Kidney capillary endothelial cell (primary cell): ENCODE measurements around the gene CAMK2A.

Source experiments
- DNase-seq: peaks from one replicate; pipeline ENCODE4 v3.0.0-alpha.2; 2018; ENCODE audit warnings: low spot score

Gene CAMK2A

DNA sequence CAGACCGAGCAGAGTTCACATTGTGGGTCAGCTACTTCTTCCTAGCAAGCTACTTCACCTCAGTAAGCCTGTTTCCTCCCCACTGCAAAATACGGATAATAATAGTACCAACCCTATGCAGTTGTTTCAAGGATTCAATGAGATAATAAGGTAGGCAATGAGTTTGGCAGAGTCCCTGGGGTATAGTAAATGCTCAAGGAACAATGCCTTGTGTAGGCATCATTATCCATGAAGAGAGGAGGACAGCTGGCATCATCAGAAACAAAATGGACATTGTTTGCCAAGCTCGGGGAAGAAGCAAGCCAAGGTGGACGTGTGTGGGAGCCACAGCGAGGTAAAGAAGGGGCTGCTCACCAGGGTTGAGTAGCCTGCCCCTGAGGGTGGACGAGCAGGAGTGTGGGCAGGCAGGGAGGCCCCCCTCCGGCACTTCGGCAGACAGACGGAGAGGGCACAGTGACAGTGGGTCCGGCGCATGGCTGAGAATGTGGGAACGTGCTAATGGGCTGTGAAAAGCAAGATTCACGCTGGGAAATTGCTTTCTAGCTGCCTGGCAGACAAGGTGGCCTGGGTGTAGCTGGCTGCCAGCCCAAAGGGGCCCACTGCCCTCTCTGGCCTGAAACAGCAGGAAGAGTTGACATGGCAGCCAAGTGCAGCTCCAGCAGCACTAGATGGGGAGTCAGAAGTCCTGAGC lies 10.1 kb downstream of the CAMK2A start:
- no peak for DNase-seq

DNA sequence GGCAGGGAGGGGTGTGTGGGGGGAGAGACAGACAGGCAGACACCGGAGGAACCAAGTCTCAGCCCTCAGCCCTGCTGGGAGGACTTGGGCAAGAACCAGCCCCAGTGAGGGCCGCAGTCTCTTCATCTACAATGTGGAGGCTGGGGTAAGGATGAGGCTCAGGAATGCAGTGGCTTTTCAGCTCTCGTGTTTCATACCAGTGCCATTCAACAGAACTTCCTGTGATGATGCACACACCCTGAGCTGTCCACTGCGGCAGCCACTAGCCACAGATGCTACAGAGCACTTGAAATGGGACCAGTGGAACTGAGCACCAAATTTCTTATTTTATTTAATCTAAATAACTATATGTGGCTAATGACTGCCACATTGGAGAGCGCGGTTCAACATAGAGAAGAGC lies 10.7 kb downstream of the CAMK2A start:
- peak; percentile 60 for DNase-seq

DNA sequence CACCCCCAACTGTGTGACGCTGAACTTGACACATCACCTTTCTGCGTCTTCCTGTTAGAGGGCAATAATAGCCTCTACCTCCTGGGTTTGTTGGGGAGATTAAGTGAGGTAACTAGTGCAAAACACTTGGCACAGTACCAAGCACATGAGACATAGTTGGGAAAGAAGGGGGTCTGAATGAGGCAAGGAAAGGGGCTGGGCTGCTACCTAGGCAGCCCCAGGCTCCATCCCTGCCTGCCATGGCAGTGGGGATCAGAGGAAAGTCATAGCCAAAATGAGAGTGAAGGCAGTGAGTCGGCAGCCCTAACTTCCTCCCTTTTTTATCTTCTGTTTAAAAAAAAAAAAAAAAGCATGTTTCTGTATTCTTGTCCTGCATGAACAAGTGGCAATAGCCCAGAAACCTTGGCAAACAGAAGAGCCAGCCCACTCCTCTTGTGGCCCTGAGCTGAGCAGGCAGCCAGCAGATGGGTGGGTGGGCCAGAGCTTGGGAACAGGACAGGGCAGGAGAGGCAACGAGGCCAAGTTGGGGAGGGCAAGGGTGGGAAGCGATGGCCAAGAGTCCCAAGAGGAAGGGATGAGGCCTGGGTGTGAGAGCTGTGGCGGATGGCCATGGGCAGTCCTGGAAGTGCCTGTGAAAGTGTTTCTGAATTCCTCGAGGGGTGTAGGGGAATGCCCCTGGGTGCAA lies 11.4 kb downstream of the CAMK2A start:
- no peak for DNase-seq

DNA sequence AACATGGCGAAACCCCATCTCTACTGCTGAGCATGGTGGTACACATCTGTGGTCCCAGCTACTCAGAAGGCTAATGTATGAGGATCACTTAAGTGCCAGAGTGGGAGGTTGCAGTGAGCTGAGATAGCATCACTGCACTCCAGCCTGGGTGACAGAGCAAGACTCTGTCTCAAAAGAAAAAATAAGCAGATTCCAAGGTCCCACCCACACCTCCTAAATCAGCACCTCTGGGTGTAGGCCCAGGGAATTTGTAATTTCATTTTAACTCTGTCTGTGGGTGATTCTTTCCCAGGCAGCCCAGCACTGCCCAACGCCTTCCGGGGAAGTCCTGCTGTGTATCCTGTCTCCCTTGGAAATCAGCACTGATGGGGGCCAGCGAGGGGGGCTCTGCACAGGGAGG lies 12.5 kb downstream of the CAMK2A start:
- no peak for DNase-seq

DNA sequence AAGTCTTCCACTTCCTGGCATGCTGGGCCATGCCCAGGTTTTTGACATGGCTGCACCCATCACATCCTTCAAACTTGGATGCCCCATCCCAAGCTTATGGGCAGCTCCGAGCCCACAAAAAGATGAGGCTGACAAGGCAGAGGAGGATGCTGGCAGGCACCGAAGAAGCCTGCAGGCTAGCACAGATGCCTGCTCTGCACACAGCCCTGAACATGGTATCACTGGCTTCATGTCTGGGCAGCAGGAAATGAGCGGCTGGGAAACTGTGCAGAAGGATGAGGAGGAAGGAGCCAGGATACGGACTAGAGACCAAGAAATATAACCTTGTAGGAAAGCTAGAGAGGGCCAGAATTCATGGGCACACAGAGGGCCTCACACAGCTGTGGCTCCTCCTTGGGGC lies 14.8 kb downstream of the CAMK2A start:
- DNase-seq = peak; percentile 26

DNA sequence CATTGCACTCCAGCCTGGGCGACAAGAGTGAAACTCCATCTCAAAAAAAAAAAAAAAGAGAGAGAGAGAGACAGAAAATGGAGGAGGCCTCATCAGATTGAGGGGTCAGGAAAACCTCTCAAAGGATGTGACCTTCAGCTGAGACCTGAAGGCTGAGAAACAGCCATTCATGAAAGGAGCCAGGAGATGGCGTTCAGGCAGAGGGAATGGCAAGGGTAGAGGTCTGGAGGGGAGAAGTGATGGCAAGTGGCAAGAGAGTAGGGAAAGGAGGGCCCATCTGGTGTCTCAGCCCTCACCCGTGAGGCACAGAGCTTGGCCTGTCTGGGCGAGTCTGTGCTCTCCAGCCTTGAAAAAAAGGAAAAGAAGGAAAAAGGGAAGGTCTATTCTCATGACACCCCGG lies 17.0 kb downstream of the CAMK2A start:
- DNase-seq = peak; percentile 40

DNA sequence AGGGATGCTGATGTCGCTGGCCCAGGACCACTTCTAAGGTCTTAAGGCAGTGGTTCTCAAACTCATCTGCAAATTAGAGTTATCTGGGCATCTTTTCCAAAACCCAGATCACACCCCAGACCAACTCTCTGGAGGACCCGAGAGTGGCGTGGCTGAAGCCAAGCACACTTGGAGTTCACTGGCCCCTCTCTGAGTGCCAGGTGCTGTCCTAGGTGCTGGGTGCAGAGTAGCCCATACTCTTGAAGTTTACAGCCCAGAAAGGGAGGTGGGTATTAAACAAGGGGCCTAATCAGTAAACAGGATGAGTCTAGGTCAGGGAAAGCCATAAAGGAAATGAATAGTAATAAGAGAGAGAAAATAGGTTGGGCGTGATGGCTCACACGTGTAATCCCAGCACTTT lies 17.6 kb downstream of the CAMK2A start:
- DNase-seq = no peak

DNA sequence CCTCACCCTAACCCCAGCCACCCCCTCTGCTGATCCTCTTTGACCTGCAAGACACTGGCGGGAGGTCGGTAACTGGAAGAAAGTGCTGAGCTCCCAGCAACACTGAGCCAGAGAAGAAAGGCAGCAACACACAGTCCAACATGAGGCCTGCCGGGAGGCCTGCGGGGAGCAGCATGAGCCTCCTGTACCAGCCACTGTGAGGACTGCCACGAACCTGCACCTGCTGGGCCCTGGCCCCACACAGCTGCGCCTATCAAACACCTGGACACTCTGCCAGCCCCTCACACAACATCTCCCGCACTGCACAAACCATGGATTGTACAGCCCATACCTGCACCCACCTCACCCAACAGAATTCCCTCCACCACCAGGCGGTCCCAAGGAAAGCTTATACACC lies 18.3 kb downstream of the CAMK2A start:
- no peak for DNase-seq

DNA sequence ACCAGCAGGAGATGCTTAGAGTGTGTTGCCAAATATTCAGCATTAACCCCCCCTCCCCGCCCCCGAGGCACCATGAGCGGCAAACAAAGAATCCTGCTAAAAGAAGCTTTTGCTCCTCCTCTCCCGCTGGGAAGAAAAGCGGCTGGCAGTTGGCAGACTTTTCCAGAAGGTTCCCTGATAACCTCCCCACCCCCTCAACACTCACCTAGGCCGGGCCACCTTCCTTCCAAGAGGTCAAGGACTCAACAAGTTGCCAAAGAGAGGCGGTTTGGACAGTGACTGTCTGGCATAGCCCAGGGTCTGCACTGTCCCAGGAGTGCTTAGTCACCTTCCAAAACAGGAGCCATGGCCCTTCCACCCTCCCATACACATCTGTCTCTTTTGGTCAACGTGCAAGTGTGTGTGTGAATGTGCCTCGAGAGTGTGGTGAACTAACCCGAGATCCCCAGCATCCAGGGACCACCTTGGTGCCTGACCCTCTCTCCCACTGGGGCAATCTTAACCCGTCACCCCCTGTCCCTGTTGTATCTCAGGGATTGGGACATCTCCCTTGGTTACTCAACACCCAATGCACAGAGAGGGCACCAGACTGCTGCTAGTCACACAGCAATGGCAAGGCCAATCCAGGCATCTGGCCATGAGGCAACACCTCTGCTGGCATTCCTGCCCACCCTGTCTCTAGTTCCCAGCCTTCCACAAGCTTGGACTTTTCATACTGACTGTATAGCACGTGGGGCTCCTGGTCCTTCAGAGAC lies 18.9 kb downstream of the CAMK2A start:
- no peak for DNase-seq

DNA sequence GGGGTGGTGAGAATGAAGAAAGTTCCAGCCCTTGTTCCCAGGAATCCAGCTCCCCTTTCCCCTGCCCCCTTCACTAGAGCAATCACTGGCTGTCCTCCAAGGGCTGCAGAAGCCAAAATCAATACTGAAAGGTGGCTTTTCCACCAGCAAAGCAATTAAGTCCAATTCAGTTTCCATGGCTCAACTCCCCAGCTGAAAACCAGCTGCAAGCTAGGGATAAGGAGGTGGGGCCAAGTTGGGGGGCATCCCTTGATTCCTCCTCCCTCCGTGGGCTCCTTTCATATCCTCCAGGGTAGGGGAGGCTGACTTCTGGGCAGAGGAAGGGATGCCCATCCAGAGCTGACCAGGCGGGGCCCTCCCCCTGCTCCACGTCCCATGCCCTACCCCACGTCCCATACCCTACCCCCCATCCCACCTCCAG lies 22.7 kb downstream of the CAMK2A start:
- DNase-seq = no peak

DNA sequence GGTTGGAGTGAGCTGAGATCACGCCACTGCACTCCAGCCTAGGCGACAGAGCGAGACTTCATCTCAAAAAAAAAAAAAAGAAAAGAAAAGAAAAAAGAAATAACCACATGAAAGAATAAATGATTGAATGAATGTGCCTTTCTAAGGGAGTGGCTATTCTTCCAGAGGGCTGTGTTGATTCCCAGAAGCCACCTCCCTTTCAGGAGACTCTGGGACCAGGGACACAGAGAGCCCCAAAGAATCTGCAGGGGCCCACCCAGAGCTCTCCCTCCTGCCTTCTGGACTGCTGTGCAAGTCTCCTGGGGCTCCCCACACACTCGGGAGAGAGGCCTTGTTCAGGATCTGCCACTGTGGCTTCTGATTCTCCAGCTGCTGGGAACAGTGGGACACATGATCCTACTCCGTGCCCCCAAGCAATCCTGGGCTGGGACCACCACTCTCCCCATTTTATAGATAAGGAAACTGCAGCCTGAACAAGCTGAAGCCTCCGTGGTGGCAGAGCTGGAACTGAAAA lies 23.6 kb downstream of the CAMK2A start:
- no peak for DNase-seq

DNA sequence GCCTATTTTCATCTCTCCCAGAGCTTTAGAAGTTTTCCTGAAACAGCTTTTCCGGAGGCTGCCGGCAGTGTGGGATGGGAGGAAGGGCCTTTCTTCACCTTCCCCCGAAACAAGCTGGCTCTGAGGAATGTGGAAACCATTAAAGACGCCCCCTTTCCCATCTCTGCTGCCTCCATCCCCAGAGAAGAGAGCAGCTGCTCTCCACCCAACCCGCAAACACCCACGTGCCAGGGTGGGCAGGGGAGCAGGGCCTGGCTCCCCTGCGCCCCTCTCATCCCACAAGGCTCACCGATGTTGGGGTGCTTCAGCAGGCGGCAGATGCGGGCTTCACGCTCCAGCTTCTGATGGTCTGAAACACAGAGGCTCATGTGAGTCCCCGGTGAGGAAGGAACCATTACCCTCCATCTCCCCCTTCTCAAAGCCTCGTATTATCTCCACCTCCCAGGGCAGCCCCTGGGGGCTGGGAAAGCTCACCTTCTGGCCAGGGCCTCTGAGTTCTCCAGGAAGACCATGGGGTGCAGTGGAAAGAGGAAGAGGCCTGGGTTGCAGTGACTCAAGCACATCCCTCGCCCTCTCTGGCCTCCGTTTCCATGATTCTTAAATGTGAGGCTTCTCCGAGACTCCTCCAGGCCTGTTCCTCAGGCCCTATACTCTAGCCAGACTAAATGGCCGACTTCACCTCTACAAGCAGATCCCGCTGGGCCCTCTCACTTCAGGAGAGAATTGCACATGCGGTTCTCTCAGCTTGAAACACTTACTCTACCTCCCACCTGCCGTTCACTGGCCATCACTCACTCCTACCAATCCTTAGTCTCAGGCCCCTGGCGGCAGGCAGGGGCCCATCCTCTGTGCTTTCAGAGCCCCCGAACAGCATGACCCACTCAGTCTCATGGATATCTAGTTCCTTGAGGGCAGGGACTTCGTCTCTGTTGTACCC lies 24.6 kb downstream of the CAMK2A start:
- no peak for DNase-seq

DNA sequence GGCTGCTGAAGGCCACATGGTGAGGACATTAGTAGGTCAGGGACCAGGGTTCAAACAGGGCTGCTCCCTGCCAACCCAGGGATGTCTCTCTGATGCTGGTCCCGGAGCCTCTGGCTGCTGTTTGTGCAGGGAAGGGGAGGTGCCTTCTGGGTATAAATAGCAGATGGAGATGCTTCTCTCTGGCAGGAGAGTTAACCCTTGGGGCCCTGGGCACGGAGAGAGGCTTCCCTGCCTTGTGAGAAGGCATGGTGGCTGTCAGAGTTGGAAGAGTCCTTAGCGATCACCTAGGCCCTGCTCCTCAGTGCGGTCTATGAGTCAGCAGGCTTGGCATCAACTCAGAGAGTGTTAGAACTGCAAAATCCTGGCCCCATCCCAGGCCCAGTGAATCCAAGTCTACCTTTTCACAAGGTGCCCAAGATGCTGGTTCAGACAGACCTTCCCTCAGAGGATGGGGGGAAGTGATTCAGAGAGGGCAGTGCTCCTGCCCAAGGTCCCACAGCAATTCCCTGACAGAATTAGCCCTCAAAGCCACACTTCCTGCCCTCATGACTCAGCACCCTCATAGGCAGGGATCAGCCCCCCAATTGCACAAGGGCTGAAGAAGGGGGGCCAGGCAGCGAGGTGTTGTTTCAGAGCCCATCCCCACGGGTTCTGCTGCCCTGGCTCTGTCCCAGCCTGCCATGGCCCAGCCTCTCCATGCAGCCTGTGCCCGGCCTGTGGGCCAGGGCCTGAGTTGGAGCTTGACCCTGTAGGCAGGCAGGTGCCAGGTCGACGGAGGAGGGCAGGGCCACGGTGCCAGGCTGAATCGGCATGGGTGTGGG lies 25.6 kb downstream of the CAMK2A start:
- peak; percentile 36 for DNase-seq

DNA sequence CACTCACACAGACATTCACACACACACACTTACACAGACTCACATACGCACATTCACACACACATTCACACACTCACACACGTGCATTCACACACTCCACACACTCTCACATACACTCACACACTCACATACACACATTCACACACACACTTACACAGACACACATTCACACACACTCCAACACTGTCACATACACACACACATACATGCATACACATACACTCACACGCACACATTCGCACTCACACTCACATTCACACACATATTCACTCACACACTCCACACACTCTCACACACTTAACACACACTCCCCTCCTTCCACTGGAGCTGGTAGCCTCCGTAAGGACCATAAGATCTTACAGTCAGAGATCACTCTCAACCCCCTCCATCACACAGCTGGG lies 26.2 kb downstream of the CAMK2A start:
- no peak for DNase-seq

DNA sequence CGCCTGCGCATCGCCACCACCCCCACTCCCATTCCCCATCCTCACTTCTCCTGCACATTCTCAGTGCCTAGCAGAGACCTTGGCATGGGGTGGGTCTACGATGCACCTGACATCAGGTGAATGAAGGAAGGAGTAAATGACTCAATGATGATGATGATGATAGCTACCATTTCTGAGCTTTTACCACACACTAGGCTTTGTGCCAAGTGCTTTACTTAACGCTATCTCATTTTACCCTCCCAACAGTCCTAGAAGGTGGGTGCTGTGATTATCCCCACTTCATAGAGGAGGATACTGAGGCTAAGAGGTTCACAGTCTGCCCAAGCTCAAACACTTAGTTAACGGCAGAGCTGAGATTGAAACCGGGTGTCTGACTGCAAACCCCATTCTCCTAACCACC lies 27.1 kb downstream of the CAMK2A start:
- no peak for DNase-seq

DNA sequence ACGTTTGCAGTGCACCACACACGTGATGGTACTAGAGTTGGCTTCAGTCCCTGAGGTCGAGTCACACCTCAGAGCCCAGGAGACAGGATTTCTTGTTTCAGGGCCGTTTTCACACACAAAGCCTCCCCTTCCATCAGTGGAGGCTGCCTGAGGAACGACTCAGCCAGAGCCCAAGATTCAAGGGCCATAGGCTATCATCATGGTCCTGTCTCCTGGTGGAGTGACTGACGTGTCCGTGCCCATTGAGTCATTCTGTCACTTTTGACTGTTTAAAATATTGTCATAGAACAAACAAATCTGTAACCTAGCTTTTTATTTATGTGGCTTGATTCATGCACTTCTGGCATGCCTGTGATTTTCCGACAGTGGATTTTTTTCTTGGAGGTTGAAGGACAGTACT lies 28.3 kb downstream of the CAMK2A start:
- no peak for DNase-seq

DNA sequence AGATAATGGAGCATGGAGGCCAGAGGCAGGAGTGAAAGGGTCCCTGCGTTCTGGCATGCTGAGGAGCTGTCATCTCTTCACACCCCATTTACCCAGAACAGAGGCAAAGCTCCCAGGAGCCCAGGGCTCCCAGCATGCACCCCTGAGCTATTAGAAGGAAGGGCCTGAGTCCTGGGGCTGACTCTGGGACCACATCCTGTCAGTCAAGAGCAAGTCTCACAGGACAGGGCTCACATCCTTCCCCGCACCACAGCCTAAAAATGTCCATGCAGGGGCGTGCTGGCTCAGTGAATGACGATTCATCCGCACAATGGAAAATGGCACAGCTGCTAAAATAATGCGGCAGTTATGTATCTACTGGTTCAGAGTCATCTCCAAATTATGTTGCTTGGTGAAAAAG lies 31.4 kb downstream of the CAMK2A start:
- no peak for DNase-seq

DNA sequence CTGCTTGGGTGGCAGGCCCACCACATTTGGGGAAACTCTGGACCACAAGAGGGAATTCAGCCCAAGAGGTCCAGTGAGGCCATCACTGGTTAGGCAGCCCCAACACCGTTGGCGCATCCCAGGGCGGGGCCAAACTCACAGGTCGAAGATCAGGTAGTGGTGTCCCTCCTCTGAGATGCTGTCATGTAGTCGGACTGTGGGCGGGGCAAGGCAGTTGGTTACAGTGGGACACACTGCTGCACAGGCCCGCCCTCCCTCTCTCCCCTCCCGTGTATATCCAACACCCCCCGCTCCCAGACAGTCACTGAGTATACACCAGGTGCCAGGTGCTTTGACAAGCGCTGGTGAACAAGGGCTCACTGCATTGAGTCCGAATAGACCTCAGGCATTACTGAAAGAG lies 32.1 kb downstream of the CAMK2A start:
- DNase-seq = no peak

DNA sequence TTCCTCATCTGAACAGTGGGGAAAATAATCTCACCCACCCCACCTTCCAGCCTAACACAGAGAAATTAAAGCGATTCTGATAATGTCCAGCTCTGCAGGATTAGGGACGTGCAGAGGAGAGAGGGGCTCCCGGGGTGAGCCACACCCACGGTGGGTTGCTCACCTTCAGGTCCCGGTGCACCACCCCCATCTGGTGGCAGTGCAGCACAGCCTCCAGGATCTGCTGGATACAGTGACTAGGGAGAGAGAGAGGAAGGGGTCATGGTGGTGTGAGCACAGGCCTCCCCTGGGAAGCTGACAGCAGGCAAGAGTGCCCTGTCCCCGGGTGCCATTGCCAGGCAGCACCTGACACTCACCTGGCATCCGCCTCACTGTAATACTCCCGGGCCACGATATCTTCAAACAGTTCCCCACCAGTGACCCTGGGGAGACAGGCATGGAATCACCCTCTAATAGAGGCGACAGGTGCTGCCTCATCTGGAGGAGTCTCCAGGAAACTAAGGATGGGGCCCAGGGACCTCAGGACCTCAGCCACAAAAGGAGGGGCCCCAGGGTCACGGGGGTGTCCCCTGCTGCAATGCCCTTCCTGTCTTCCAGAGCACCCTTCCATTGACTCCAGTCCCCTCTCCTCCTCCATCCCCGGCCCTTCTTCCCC lies 33.0 kb downstream of the CAMK2A start:
- no peak for DNase-seq

DNA sequence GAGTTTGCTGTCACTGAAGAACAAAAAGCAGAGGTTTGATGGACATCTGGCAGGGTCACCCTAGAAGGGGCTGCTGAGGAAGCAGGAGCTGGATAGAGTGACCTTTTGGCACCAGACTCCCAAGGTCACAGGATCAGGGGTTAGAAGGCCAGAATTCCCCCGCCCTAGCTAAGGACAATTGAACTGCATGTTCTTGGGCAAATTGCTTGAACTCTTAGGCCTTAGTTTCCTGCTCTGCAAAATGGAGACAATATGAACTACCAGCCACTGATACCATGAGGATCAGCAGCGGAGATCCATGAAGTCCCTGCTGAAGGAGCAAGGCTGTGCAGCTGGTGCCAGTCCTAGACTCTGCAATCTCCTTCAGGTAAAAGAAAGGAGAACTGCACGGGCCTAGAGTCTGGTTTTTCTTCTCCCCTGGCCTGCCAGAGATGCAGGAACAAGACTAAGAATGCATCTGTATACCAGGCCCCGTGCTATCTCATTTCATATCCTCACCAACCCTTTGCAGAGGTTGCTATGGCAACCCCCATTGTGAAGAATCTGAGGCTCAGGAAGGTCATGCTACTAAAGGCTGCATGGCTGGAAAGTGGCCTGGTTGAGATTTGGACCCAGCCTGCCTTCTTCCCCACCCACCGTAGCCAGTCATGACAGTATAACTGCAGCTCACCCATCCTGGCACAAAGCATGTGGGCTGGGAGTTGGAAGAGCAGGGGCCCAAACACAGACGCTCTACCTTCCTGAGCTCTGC lies 33.7 kb downstream of the CAMK2A start:
- DNase-seq = peak; percentile 33
